K562 (cell line): ENCODE measurements around the gene GLB1L. TPM values are rescaled to one million over a fixed set of nuclear protein-coding genes. Genes with fewer than 3 reads are reported as not detected.

Source experiments
- BCL6 ChIP-seq: fragments of 250-450 bp; sonication (Bioruptor Pico); IDR thresholded peaks from 2 replicates; pipeline ENCODE4 v1.4.0; 2020
- CHD2 ChIP-seq: IDR thresholded peaks from 2 replicates; pipeline ENCODE4 v1.6.1; 2011; ENCODE audit warnings: low read depth, low read length
- E2F3 ChIP-seq: fragments of 250-450 bp; sonication (Bioruptor Pico); IDR thresholded peaks from 2 replicates; pipeline ENCODE4 v1.4.0; 2020; ENCODE audit warnings: mild to moderate bottlenecking
- MTA2 ChIP-seq: fragments of 450-650 bp; IDR thresholded peaks from 2 replicates; pipeline ENCODE4 v1.6.1; 2016; ENCODE audit warnings: low read depth
- NFIX ChIP-seq: fragments of 250-450 bp; sonication (Bioruptor Pico); IDR thresholded peaks from 2 replicates; pipeline ENCODE4 v1.4.0; 2020; ENCODE audit warnings: low read depth, mild to moderate bottlenecking, moderate library complexity
- OTX1 ChIP-seq: fragments of 450-650 bp; formaldehyde crosslinking; IDR thresholded peaks from 2 replicates; pipeline ENCODE4 v1.4.0; 2022; ENCODE audit warnings: mild to moderate bottlenecking
- TRIM28 ChIP-seq: fragments of 450-650 bp; IDR thresholded peaks from 2 replicates; pipeline ENCODE4 v1.6.1; 2017
- polyA plus RNA-seq, 8 experiments: library from polyadenylated mRNA; depleted of rRNA in 4 of 8; stranded (reverse) in 5 of 8; unstranded in 3 of 8; fragments of >200 nt; fragmentation: Nextera tagmentation in 2 of 8; fragmentation: Illumina TruSeq in 1 of 8; extraction: Ambion mirVana in 2 of 8; extraction: Trizol in 1 of 8; gene quantifications; 2 replicates each; pipeline versions ENCODE4 v1.2.1 to v1.2.3, GENCODE V29; 2011 to 2014; ENCODE audit warnings: inconsistent platforms in 1 of 8, missing spikeins in 1 of 8
- total RNA-seq, 7 experiments: library from RNA; depleted of rRNA in 6 of 7; stranded (reverse); fragments of >200 nt in 6 of 7; fragmentation: Illumina TruSeq in 2 of 7; extraction: Trizol in 2 of 7; gene quantifications; 2 replicates each; pipeline versions ENCODE4 v1.2.1 to v1.2.3, GENCODE V29; 2011 to 2021; ENCODE audit warnings: low replicate concordance in 1 of 7
- TF ChIP-seq, protein P1 (sequence below): sonication (generic); formaldehyde crosslinking; IDR thresholded peaks from 2 replicates; pipeline ENCODE4 v1.8.1; 2022; ENCODE audit warnings: missing genetic modification reagents
- TF ChIP-seq, protein P2 (sequence below), 2 experiments: IDR thresholded peaks; 2 replicates each; pipeline ENCODE4 v1.6.1; 2011; ENCODE audit warnings: borderline replicate concordance in 1 of 2, control low read depth in 1 of 2, low read depth in 1 of 2, low read length in 1 of 2, mild to moderate bottlenecking in 1 of 2, mixed read lengths in 1 of 2, moderate library complexity in 1 of 2; ENCODE audit not compliant: insufficient read depth in 1 of 2, insufficient read length in 1 of 2, poor library complexity in 1 of 2, severe bottlenecking in 1 of 2; ENCODE audit errors: extremely low read depth in 1 of 2
- TF ChIP-seq, protein P3 (sequence below), 2 experiments: fragments of 150-350 bp in 1 of 2; IDR thresholded peaks; 2 replicates each; pipeline ENCODE4 v1.6.1; 2012 to 2016; ENCODE audit warnings: low read depth in 2 of 2, low read length in 2 of 2, mild to moderate bottlenecking in 1 of 2, moderate library complexity in 1 of 2
- TF ChIP-seq, protein P4 (sequence below): IDR thresholded peaks from 2 replicates; pipeline ENCODE4 v1.6.1; 2014; ENCODE audit warnings: antibody characterized with exemption

Gene GLB1L
- total and polyA plus RNA-seq, 9 of the 15 experiments (the other 6 are each of a cell fraction or from before 2014, with no cell fraction given) = 0.42 to 2.9 (median 2.5) TPM

DNA sequence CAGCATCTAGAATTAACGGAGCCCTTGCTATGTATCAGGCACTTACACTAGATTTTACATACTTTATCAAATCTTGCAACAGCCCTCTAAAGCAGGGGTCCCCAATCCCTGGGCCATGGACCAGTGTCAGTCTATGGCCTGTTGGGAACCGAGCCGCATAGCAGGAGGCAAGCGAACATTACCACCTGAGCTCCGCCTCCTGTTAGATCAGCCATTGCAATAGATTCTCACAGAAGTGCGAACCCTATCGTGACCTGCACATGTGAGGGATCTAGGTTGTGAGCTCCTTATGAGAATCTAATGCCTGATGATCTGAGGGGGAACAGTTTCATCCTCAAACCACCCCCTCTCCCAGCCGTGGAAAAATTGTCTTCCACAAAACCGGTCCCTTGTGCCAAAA, 47.4 kb upstream of the GLB1L start (continued):
- TF ChIP-seq E2F3 (CRISPR knock-in tag) (no peak), CHD2 (no peak), NFIX (no peak), BCL6 (CRISPR knock-in tag) (no peak), TRIM28 (no peak), OTX1 (CRISPR knock-in tag) (no peak), MTA2 (no peak)
- TF ChIP-seq, protein P1, sequence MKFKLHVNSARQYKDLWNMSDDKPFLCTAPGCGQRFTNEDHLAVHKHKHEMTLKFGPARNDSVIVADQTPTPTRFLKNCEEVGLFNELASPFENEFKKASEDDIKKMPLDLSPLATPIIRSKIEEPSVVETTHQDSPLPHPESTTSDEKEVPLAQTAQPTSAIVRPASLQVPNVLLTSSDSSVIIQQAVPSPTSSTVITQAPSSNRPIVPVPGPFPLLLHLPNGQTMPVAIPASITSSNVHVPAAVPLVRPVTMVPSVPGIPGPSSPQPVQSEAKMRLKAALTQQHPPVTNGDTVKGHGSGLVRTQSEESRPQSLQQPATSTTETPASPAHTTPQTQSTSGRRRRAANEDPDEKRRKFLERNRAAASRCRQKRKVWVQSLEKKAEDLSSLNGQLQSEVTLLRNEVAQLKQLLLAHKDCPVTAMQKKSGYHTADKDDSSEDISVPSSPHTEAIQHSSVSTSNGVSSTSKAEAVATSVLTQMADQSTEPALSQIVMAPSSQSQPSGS = no peak
- TF ChIP-seq, protein P2, sequence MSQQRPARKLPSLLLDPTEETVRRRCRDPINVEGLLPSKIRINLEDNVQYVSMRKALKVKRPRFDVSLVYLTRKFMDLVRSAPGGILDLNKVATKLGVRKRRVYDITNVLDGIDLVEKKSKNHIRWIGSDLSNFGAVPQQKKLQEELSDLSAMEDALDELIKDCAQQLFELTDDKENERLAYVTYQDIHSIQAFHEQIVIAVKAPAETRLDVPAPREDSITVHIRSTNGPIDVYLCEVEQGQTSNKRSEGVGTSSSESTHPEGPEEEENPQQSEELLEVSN (IDR thresholded peaks at IDR 0.05; ENCODE audit: borderline replicate concordance in 1 of 2, extremely low read depth in 1 of 2, insufficient read depth in 1 of 2, insufficient read length in 1 of 2, low read depth in 1 of 2, low read length in 1 of 2, poor library complexity in 1 of 2, severe bottlenecking in 1 of 2) = no peak
- TF ChIP-seq, protein P3, sequence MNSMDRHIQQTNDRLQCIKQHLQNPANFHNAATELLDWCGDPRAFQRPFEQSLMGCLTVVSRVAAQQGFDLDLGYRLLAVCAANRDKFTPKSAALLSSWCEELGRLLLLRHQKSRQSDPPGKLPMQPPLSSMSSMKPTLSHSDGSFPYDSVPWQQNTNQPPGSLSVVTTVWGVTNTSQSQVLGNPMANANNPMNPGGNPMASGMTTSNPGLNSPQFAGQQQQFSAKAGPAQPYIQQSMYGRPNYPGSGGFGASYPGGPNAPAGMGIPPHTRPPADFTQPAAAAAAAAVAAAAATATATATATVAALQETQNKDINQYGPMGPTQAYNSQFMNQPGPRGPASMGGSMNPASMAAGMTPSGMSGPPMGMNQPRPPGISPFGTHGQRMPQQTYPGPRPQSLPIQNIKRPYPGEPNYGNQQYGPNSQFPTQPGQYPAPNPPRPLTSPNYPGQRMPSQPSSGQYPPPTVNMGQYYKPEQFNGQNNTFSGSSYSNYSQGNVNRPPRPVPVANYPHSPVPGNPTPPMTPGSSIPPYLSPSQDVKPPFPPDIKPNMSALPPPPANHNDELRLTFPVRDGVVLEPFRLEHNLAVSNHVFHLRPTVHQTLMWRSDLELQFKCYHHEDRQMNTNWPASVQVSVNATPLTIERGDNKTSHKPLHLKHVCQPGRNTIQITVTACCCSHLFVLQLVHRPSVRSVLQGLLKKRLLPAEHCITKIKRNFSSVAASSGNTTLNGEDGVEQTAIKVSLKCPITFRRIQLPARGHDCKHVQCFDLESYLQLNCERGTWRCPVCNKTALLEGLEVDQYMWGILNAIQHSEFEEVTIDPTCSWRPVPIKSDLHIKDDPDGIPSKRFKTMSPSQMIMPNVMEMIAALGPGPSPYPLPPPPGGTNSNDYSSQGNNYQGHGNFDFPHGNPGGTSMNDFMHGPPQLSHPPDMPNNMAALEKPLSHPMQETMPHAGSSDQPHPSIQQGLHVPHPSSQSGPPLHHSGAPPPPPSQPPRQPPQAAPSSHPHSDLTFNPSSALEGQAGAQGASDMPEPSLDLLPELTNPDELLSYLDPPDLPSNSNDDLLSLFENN (IDR thresholded peaks at IDR 0.05; ENCODE audit: low read depth in 2 of 2, low read length in 2 of 2) = no peak
- TF ChIP-seq, protein P4, sequence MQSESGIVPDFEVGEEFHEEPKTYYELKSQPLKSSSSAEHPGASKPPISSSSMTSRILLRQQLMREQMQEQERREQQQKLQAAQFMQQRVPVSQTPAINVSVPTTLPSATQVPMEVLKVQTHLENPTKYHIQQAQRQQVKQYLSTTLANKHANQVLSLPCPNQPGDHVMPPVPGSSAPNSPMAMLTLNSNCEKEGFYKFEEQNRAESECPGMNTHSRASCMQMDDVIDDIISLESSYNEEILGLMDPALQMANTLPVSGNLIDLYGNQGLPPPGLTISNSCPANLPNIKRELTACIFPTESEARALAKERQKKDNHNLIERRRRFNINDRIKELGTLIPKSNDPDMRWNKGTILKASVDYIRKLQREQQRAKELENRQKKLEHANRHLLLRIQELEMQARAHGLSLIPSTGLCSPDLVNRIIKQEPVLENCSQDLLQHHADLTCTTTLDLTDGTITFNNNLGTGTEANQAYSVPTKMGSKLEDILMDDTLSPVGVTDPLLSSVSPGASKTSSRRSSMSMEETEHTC = no peak
